NCI-H2196 treated with DMSO at 0.1 percent for 48 hours (cell line): Measurements from ENCODE around the gene TNFAIP1.
"Not testable (repeated sequence)": the region's sequence is repeated elsewhere in the genome, so short reads cannot be mapped to it uniquely, and the experiment has no call there.

ENCODE experiments used
- DNase-seq: peaks from one replicate; lab custom pipeline; 2025; ENCODE audit not compliant: unreplicated experiment; lab: John Stamatoyannopoulos, UW

Gene TNFAIP1, protein sequence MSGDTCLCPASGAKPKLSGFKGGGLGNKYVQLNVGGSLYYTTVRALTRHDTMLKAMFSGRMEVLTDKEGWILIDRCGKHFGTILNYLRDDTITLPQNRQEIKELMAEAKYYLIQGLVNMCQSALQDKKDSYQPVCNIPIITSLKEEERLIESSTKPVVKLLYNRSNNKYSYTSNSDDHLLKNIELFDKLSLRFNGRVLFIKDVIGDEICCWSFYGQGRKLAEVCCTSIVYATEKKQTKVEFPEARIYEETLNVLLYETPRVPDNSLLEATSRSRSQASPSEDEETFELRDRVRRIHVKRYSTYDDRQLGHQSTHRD

GRCh38 chr17:28335201-28335958 lies at the start of gene TNFAIP1, which contains the start of gene IFT20:
Gene TNFAIP1 (plus strand): TSS chr17:28335761. CDS start chr17:28339522, 3,761 bp downstream.
Gene IFT20 (minus strand): TSS chr17:28335472. CDS start chr17:28331985, 3,487 bp downstream.
- DNase-seq = peak; percentile 89

- no peak for DNase-seq
These were observed 49.6 kb upstream of the TNFAIP1 start for GRCh38 chr17:28285965-28286364.

GRCh38 chr17:28290703-28291102 lies 44.9 kb upstream of the TNFAIP1 start:
- no peak for DNase-seq

- no peak for DNase-seq
These were observed 43.7 kb upstream of the TNFAIP1 start for GRCh38 chr17:28291780-28292330.

DNA sequence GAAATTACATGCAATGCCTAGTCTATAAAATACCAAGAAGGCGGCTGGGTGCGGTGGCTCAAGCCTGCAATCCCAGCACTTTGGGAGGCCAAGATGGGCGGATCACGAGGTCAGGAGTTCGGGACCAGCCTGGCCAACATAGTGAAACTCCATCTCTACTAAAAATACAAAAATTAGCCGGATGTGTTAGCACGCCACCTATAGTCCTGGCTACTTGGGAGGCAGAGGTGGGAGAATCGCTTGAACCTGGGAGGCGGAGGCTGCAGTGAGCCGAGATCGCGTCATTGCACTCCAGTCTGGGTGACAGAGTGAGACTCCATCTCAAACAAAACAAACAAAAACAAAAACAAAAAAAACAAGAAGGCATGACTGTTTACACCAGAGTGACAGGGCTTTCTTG lies 42.7 kb upstream of the TNFAIP1 start:
- not testable (repeated sequence) for DNase-seq

DNA sequence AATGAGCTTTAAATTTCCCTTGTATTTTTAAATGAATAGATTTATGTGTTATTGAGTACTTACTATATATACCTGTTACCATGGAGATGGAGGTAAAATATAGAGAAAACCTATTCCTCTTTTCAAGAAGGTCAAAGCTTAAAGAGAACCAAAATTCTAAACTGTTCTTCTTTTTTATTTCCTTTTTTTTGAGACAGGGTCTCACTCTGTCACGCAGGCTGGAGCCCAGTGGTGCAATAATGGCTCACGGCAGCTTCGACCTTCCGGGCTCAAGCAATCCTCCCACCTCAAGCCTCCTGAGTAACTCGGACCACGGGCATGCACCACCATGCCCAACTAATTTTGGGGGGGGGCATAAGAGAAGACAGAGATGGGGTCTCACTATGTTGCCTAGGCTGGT lies 41.6 kb upstream of the TNFAIP1 start:
- DNase-seq = no peak

- DNase-seq = no peak
These were observed 39.6 kb upstream of the TNFAIP1 start for GRCh38 chr17:28295677-28296578.

GRCh38 chr17:28298449-28298848 lies 37.1 kb upstream of the TNFAIP1 start:
- DNase-seq = no peak

DNA sequence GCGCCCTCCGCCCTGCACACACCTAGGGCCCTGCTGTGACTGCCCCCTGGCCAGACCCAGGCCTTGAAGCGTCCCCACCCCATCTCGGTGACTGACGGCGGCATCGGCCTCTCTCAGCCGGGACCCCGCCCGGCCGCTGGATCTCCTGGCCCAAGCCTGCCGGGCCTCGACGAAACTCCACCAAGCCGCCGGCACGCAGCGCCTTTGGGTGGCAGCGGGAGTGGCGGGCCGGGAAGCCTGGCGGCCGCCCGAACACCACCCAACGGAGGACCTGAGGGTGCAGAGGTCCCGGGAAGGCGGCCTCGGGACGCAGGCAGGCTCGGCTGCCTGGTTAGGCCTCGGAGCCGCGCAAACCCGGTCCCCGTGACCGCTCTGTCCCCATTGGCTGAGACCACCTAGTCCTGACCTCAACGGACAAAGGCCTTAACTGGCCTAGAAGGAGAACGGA lies 28.6 kb upstream of the TNFAIP1 start:
- DNase-seq = no peak

DNA sequence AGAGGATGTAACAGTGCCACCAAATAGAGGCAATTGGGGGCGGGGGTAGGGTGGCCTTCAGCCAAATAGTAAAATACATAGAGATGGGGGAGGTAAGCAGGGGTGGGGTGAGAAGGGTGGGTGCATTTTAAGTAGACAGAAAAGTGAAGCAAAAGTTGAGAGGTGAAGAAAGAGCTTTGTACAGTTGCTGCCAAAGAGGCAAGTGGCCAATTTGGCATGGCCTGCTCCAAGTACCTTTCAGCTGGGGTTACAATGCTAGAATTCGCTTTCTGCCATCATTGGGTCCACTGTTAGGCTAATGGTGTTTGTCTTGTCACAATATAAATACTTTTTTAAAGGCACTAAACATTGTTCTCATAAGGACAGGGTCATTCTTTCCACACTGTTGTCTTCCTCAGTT lies 21.7 kb upstream of the TNFAIP1 start:
- no peak for DNase-seq

DNA sequence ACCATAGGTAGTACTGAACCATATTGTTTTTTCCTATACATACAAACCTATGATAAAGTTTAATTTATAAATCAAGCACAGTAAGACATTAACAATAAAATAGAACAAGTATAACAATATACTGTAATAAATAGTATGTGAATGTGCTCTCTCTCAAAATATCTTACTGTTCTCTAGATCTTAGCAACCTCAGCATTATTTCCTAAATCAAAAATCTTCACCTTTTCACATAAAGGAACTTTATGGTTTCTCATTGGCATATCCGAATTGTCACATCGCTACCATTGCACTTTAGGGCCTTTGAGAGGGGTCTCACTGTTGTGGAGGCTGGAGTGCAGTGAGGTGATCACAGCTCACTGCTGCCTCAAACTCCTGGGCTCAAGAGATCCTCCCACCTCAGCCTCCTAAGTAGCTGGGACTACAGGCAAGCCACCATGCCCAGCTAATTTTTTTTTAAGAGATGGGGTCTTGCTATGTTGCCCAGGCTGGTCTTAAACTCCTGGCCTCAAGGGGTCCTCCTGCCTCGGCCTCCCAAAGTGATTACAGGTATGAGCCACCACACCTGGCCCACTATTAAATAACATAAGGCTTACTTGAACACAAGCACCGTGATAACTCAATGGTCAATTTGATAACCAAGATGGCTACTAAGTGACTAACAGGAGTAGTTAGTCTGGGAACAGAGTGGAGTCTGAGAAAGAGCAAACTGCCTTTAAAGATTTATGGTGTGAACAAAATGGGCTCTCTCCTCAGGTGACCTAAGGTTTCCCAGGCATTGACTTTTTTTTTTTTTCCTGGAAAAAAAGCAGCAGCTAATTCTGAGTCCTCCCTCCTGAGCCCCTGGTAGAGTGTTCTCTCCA lies 19.5 kb upstream of the TNFAIP1 start:
- DNase-seq = no peak

- no peak for DNase-seq
These were observed 18.2 kb upstream of the TNFAIP1 start for GRCh38 chr17:28317099-28317965.

DNA sequence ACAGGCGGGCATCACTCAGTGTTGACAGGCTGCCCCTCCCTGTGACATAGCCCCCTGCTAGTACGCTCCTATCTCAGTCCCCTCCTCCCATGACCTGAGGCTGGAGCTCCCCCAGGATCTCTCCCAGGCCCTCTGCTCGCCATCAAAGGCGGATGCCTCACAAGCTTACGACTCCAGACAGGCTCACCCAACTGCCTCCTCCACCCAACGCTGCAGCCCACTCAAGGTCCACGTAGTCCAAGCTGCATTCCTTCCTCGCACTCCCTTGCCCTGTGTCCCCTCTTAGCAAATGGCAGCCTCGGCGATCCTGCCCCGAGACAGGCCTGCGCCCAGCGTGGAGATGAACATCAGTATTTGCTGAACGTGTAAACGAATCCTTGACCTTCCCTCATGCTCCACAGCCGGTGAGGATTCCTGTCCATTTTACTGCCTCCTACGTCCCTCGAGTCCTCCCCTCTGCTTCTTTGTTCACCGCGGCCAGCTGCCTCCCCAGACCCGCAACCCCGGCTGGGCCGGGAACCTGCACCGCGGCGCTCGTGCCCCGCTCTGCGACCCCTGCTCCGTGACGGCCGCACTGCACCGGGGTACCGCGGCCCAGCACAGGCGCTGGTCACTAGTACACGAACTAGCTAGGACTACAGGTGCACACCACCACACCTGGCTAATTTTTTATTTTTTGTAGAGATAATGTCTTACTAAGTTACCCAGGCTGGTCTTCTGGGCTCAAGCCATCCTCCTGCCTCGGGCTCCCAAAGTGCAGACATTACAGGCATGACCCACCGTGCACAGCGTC lies 17.4 kb upstream of the TNFAIP1 start:
- DNase-seq = no peak

DNA sequence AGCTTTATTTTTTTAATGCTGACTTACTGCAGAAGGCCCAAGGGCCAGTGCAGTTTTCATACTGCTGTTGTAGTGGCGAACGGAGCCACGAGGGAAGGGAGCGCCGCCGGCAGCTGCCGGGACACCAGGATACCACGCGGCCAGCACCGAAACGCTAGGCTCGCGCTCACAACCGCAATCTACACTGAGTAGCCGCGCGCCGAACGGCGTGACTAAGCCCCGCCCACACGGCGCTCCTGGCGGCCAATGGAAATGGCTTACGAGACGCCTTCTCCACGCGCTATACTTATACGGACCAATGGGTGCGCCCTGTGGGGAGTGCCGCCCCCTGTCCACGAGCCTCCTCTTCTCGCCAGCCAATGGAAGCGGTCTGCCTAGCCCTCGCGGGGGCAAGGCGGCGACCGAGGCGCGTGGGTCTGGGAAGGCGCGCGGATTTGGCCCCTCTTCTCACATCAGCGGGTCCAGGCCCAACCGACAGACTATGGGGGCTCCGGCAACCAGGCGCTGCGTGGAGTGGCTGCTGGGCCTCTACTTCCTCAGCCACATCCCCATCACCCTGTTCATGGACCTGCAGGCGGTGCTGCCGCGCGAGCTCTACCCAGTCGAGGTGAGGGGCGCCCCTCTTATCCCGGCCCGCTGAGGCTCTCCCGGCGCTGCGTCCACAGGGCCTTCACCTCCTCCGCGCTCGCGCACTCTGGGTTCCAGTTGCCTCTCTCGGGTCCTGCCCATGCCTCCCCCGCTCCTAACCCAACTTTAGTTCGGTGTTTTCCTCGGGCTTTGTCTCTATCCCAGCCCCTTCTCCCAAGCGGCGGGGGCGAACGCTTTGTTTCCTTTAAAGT lies 16.6 kb upstream of the TNFAIP1 start, which contains the start of gene TMEM97:
Gene TMEM97 (plus strand): TSS at position 442 of the 839 bp plus-strand sequence. CDS start 40 bp downstream, at position 482.
- DNase-seq = peak; percentile 73

GRCh38 chr17:28319598-28319935 lies 16.0 kb upstream of the TNFAIP1 start:
- DNase-seq = no peak

GRCh38 chr17:28320215-28321061 lies 15.1 kb upstream of the TNFAIP1 start:
- no peak for DNase-seq
